H1 (cell line): ENCODE results near the gene KLF9. TPM values are rescaled to one million over a fixed set of nuclear protein-coding genes. Genes with fewer than 3 reads are reported as not detected.

ENCODE experiments used
- CTCF ChIA-PET: fragments of 300-600 bp; sonication (Branson Sonifier 250); formaldehyde crosslinking; loops from one replicate; lab custom pipeline; 2021; ENCODE audit not compliant: partially characterized antibody; lab: Charles Lee
- POLR2A ChIA-PET: fragments of 300-600 bp; sonication (Branson Sonifier 250); formaldehyde crosslinking; loops from one replicate; lab custom pipeline; 2021; ENCODE audit warnings: inconsistent platforms; ENCODE audit not compliant: partially characterized antibody; lab: Charles Lee
- DNase-seq, 2 experiments: peaks; one replicate each; pipeline versions ENCODE4 v3.0.0 to v3.0.0-alpha.2; 2010 to 2022; ENCODE audit warnings: low spot score in 2 of 2, low read depth in 1 of 2, mixed read lengths in 1 of 2
- FAIRE-seq: peaks from 2 replicates; lab custom pipeline; 2011; peaks lifted over from hg19 to GRCh38; lab: Jason Lieb, UNC
- H2AFZ ChIP-seq: 2 replicates; pipeline ENCODE4 v1.8.1; 2012; ENCODE audit warnings: low read length, inconsistent platforms
- H2AK5ac ChIP-seq: 2 replicates; pipeline ENCODE4 v1.6.1; 2013; ENCODE audit warnings: low read depth, low read length
- H2BK120ac ChIP-seq: replicated peaks from 2 replicates; pipeline ENCODE3; 2013; ENCODE audit warnings: low read depth, low read length, inconsistent platforms
- H2BK12ac ChIP-seq: 2 replicates; pipeline ENCODE4 v1.6.1; 2013; ENCODE audit warnings: low read depth, low read length
- H2BK15ac ChIP-seq: 2 replicates; pipeline ENCODE4 v1.6.1; 2013; ENCODE audit warnings: low read length
- H2BK20ac ChIP-seq: 2 replicates; pipeline ENCODE4 v1.6.1; 2013; ENCODE audit warnings: low read length
- H2BK5ac ChIP-seq: 2 replicates; pipeline ENCODE4 v1.6.1; 2013; ENCODE audit warnings: low read depth, low read length
- H3K14ac ChIP-seq: 2 replicates; pipeline ENCODE4 v1.6.1; 2013; ENCODE audit warnings: inconsistent platforms; ENCODE audit not compliant: insufficient read length
- H3K18ac ChIP-seq: 2 replicates; pipeline ENCODE4 v1.6.1; 2013; ENCODE audit warnings: low read length; ENCODE audit errors: extremely low read depth
- H3K23ac ChIP-seq: 2 replicates; pipeline ENCODE4 v1.6.1; 2013; ENCODE audit warnings: inconsistent platforms; ENCODE audit not compliant: insufficient read length
- H3K23me2 ChIP-seq: 2 replicates; pipeline ENCODE4 v1.6.1; 2013; ENCODE audit warnings: low read depth, low read length
- H3K27ac ChIP-seq: 2 replicates; pipeline ENCODE4 v1.6.1; 2011; ENCODE audit warnings: low read depth, low read length, inconsistent platforms
- H3K27me3 ChIP-seq, 4 experiments: replicated peaks in 1 of 4; 1 replicate in 1 of 4; 2 replicates in 3 of 4; pipeline versions ENCODE4 v1.6.1 to v1.8.1; 2011 to 2013; ENCODE audit warnings: low read length in 3 of 4, mild to moderate bottlenecking in 3 of 4, inconsistent platforms in 2 of 4, mixed read lengths in 2 of 4, moderate library complexity in 1 of 4; ENCODE audit not compliant: control insufficient read depth in 3 of 4, insufficient read depth in 3 of 4; ENCODE audit errors: extremely low read depth in 1 of 4
- H3K36me3 ChIP-seq, 4 experiments: 2 replicates each; pipeline versions ENCODE4 v1.6.1 to v1.8.1; 2011 to 2013; ENCODE audit warnings: mild to moderate bottlenecking in 4 of 4, low read length in 3 of 4, moderate library complexity in 2 of 4, control low read depth in 1 of 4, inconsistent platforms in 1 of 4; ENCODE audit not compliant: insufficient read depth in 4 of 4, control insufficient read depth in 2 of 4
- H3K4ac ChIP-seq: replicated peaks from 2 replicates; pipeline ENCODE3; 2013; ENCODE audit warnings: low read length, low read depth, mixed read lengths, inconsistent platforms; ENCODE audit not compliant: insufficient read length
- H3K4me1 ChIP-seq, 4 experiments: replicated peaks in 1 of 4; 1 replicate in 1 of 4; 2 replicates in 3 of 4; pipeline versions ENCODE4 v1.6.1 to v1.8.1; 2011 to 2013; ENCODE audit warnings: low read length in 3 of 4, inconsistent platforms in 2 of 4, mixed read lengths in 1 of 4; ENCODE audit not compliant: insufficient read depth in 4 of 4, control insufficient read depth in 3 of 4
- H3K4me2 ChIP-seq, 2 experiments: 2 replicates each; pipeline versions ENCODE4 v1.6.1 to v1.8.1; 2011 to 2013; ENCODE audit warnings: low read depth in 2 of 2, low read length in 2 of 2, control low read depth in 1 of 2, inconsistent platforms in 1 of 2, mild to moderate bottlenecking in 1 of 2; ENCODE audit not compliant: insufficient read depth in 1 of 2
- H3K4me3 ChIP-seq, 4 experiments: fragments of 200-600, 300-600 bp in 1 of 4; sonication (generic), shearing (Covaris generic), sonication (Bioruptor Twin) in 1 of 4; 2 replicates each; pipeline versions ENCODE4 v1.5.1 to v1.8.1; 2011 to 2016; ENCODE audit warnings: low read length in 4 of 4, low read depth in 3 of 4, control low read depth in 2 of 4, inconsistent platforms in 2 of 4, mild to moderate bottlenecking in 2 of 4, mixed read lengths in 1 of 4, moderate library complexity in 1 of 4; ENCODE audit not compliant: insufficient read depth in 2 of 4; ENCODE audit errors: extremely low read depth in 1 of 4
- H3K56ac ChIP-seq: replicated peaks from 2 replicates; pipeline ENCODE3; 2013; ENCODE audit warnings: low read depth, mild to moderate bottlenecking, mixed read lengths, low read length, inconsistent platforms; ENCODE audit not compliant: insufficient read length
- H3K79me1 ChIP-seq: 2 replicates; pipeline ENCODE4 v1.6.1; 2013; ENCODE audit warnings: low read depth, low read length, control low read depth
- H3K79me2 ChIP-seq, 2 experiments: 2 replicates each; pipeline versions ENCODE4 v1.6.1 to v1.8.1; 2012 to 2013; ENCODE audit warnings: low read length in 2 of 2, mild to moderate bottlenecking in 2 of 2, inconsistent platforms in 1 of 2; ENCODE audit not compliant: insufficient read depth in 2 of 2, control insufficient read depth in 1 of 2
- H3K9ac ChIP-seq, 4 experiments: replicated peaks in 1 of 4; 1 replicate in 1 of 4; 2 replicates in 3 of 4; pipeline versions ENCODE4 v1.6.1 to v1.8.1; 2011 to 2013; ENCODE audit warnings: low read depth in 3 of 4, low read length in 3 of 4, control low read depth in 2 of 4, mild to moderate bottlenecking in 2 of 4, moderate library complexity in 2 of 4, inconsistent platforms in 1 of 4; ENCODE audit errors: extremely low read depth in 1 of 4
- H3K9me3 ChIP-seq, 2 experiments: 2 replicates each; pipeline versions ENCODE4 v1.6.1 to v1.8.1; 2012 to 2013; ENCODE audit warnings: mild to moderate bottlenecking in 2 of 2, moderate library complexity in 2 of 2, control low read depth in 1 of 2, inconsistent platforms in 1 of 2, low read depth in 1 of 2, low read length in 1 of 2, mixed read lengths in 1 of 2; ENCODE audit not compliant: insufficient read depth in 2 of 2
- H4K20me1 ChIP-seq, 2 experiments: replicated peaks in 1 of 2; 2 replicates each; pipeline versions ENCODE3 to v1.8.1; 2011 to 2013; ENCODE audit warnings: inconsistent platforms in 2 of 2, low read length in 2 of 2, mild to moderate bottlenecking in 1 of 2; ENCODE audit not compliant: insufficient read depth in 2 of 2, control insufficient read depth in 1 of 2
- H4K5ac ChIP-seq: 2 replicates; pipeline ENCODE4 v1.6.1; 2013; ENCODE audit warnings: low read length, low read depth, mixed read lengths, inconsistent platforms; ENCODE audit not compliant: insufficient read length
- H4K8ac ChIP-seq: 2 replicates; pipeline ENCODE4 v1.8.0; 2013; ENCODE audit warnings: mild to moderate bottlenecking, moderate library complexity, low read length, inconsistent platforms; ENCODE audit not compliant: insufficient read depth; ENCODE audit errors: extremely low read depth
- H4K91ac ChIP-seq: replicated peaks from 2 replicates; pipeline ENCODE3; 2013; ENCODE audit warnings: low read length, mixed read lengths, inconsistent platforms; ENCODE audit not compliant: insufficient read length
- HDAC2 ChIP-seq, 2 experiments: fragments of 300-600 bp in 1 of 2; sonication (generic) in 1 of 2; IDR thresholded peaks; 2 replicates each; pipeline ENCODE4 v1.6.1; 2011 to 2012; ENCODE audit warnings: low read depth in 2 of 2, low read length in 2 of 2, mild to moderate bottlenecking in 2 of 2, moderate library complexity in 2 of 2, borderline replicate concordance in 1 of 2, inconsistent platforms in 1 of 2
- KDM4A ChIP-seq: IDR thresholded peaks from one replicate; pipeline ENCODE4 v1.7.1; 2012; ENCODE audit warnings: low read depth, mild to moderate bottlenecking, moderate library complexity, low read length, inconsistent platforms; ENCODE audit not compliant: severe bottlenecking
- KDM5A ChIP-seq: fragments of 200-600 bp; IDR thresholded peaks from 2 replicates; pipeline ENCODE4 v1.7.1; 2012; ENCODE audit warnings: mild to moderate bottlenecking, low read length, inconsistent platforms, mixed read lengths
- WGBS, 2 experiments: shearing (Covaris generic) in 1 of 2; methylation state at CpG; one replicate each; pipeline versions ENCODE4 v1.1.6 to v1.1.7; 2013 to 2015; ENCODE audit warnings: low lambda C conversion rate in 2 of 2, mixed read lengths in 2 of 2, inconsistent platforms in 1 of 2, low coverage in 1 of 2, missing lambda C conversion rate in 1 of 2; ENCODE audit not compliant: insufficient replicate concordance in 2 of 2, insufficient coverage in 1 of 2, insufficient read length in 1 of 2; ENCODE audit errors: extremely low coverage in 1 of 2, missing lambda C conversion rate in 1 of 2; 5-methylcytosine and 5-hydroxymethylcytosine counted together
- polyA plus RNA-seq, 7 experiments: library from polyadenylated mRNA; depleted of rRNA in 3 of 7; stranded (reverse) in 5 of 7; unstranded in 2 of 7; fragments of >200 nt in 5 of 7; fragments of 200-250 nt in 2 of 7; gene quantifications; 1 replicate in 5 of 7; 2 replicates in 1 of 7; 4 replicates in 1 of 7; pipeline versions ENCODE4 v1.2.1 to v1.2.3, GENCODE V29; 2011 to 2013; ENCODE audit warnings: missing spikeins in 2 of 7, mixed read lengths in 2 of 7
- total RNA-seq: library from RNA; stranded (reverse); fragmentation: NEBNext Ultra II Directional; extraction: Animal tissue kit (Norgen Biotek cat#: 25700); gene quantifications from 2 replicates; pipeline ENCODE4 v1.2.1, GENCODE V29; 2021

The KLF9 gene
- total and polyA plus RNA-seq, 2 of the 8 experiments (the other 6 are each of a cell fraction or from before 2014, with no cell fraction given), result 0.47 to 0.82 TPM

GRCh38 chr9:70422371-70423043 is 8.1 kb upstream of the KLF9 start:
- Histone ChIP-seq H3K18ac (no peak overlapping the region), H4K5ac (no peak overlapping the region), H3K36me3 (no peaks in the 10 kb centered on the region), H3K79me2 (no peaks in the 10 kb centered on the region), H2BK20ac (peak overlapping the region; percentile 34; the same call in 1 of the 2 replicates), H3K27me3 (peaks cover 0 to 4% (median 1%) of the 10 kb centered on the region in 4 experiments; a peak in 4 of 7 replicates), H2BK12ac (no peak overlapping the region), H2AK5ac (no peak overlapping the region), H3K9me3 (no peaks in the 10 kb centered on the region), H4K91ac (no peak overlapping the region), H4K8ac (no peak overlapping the region), H3K23me2 (peaks cover 25% of the 10 kb centered on the region), H3K4me1 (peaks cover 5 to 14% (median 6%) of the 10 kb centered on the region in 4 experiments; a peak in 6 of 7 replicates), H3K23ac (no peak overlapping the region), H3K27ac (no peak overlapping the region), H3K4me3 (no peak overlapping the region), H3K56ac (no peak overlapping the region), H2AFZ (no peak overlapping the region), H2BK15ac (no peak overlapping the region), H2BK120ac (no peak overlapping the region), H2BK5ac (no peak overlapping the region), H3K4me2 (no peak overlapping the region; a peak in 1 of 4 replicates), H3K14ac (no peak overlapping the region), H3K4ac (no peak overlapping the region), H4K20me1 (no peaks in the 10 kb centered on the region), H3K79me1 (no peaks in the 10 kb centered on the region), H3K9ac (no peak overlapping the region)
- POLR2A ChIA-PET, result no interaction called here
- 87% methylated on average over 6 of the region's 6 CpGs; no CpG with 5 or more reads in 1 of the 2 experiments for WGBS, 2 experiments
- no peak for DNase-seq
- FAIRE-seq, result no peak
- CTCF ChIA-PET, result interaction anchor here (0.9 to 1.9 kb wide), 2 partner anchors 88 to 178 kb away, joined by 3 to 6 read pairs; no protein-coding TSS in a partner anchor
- TF ChIP-seq KDM4A (no peak), KDM5A (no peak), HDAC2 (IDR thresholded peaks at IDR 0.05; ENCODE audit: borderline replicate concordance in 1 of 2, low read depth in 2 of 2, low read length in 2 of 2) (no peak)
